Stimulated activated CD8-positive, alpha-beta memory T cell treated with anti-CD3 and anti-CD28 coated beads, Interleukin-4, amount 100 ng/mL, for 1 hour (primary cell): ENCODE results near the gene MUS81.

Experiments used
- DNase-seq, 2 donors: peaks; one replicate each; pipeline ENCODE4 v3.0.0-alpha.2; 2020; ENCODE audit warnings: low read depth in 2 of 2, low spot score in 1 of 2

Gene MUS81

GRCh38 chr11:65915101-65915820 lies 55.0 kb downstream of the MUS81 start:
- no peak for DNase-seq

DNA sequence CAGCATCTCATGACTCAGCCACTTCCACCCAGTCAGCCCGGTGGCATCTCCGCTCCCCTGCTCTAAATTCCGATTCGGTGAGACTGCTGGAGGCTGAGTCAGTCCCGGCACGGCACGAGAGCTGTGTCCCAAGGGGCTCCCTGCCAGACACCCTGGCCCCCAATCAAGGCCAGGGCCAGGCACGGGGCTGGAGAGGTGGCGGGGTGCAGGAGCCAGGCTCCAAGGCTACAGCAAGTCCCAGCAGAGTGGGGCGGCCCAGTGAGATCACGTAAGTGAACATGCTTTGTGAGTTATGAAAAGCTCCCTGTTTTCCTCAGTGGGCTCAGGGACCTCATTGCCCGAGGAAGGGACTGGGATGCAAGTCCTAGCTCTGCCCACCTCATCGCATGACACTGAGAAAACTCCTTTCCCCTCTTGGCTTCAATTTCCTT lies 55.6 kb downstream of the MUS81 start:
- DNase-seq, result no peak
